ENCODE results near the gene SLC26A9. TPM values are rescaled to one million over a fixed set of nuclear protein-coding genes. Genes with fewer than 3 reads are reported as not detected.

SLC26A9 gene
- total RNA-seq, 2 donors from 2014 or later, result not detected

- DNase-seq (no peak), ATAC-seq (no peak)
- H3K9me3 ChIP-seq (ENCODE audit: control insufficient read depth, low read length, poor library complexity, severe bottlenecking), result no peaks in the 10 kb centered on the region
- peaks cover 4% of the 10 kb centered on the region for H3K4me1 Mint-ChIP-seq
- H3K36me3 Mint-ChIP-seq (ENCODE audit: low read depth), result peaks cover 2% of the 10 kb centered on the region
- H3K27me3 Mint-ChIP-seq, result peaks cover 18% of the 10 kb centered on the region
- H3K27ac Mint-ChIP-seq, result no peak overlapping the region
- no peak overlapping the region for H3K4me3 Mint-ChIP-seq
These were observed 24.5 kb upstream of the SLC26A9 start for GRCh38 chr1:205967554-205968335.

- no peak for ATAC-seq
- peaks cover 24% of the 10 kb centered on the region for H3K27me3 Mint-ChIP-seq
- H3K9me3 ChIP-seq (ENCODE audit: control insufficient read depth, low read length, poor library complexity, severe bottlenecking), result no peaks in the 10 kb centered on the region
- peaks cover 4% of the 10 kb centered on the region for H3K4me1 Mint-ChIP-seq
- no peak for DNase-seq
- peaks cover 2% of the 10 kb centered on the region for H3K36me3 Mint-ChIP-seq (ENCODE audit: low read depth)
- no peak overlapping the region for H3K27ac Mint-ChIP-seq
- H3K4me3 Mint-ChIP-seq, result no peak overlapping the region
These were observed 22.0 kb upstream of the SLC26A9 start for GRCh38 chr1:205965036-205965884.

GRCh38 chr1:205963352-205964155 lies 20.3 kb upstream of the SLC26A9 start:
- no peak overlapping the region for H3K27ac Mint-ChIP-seq
- ATAC-seq, result no peak

GRCh38 chr1:205962821-205963221 lies 19.6 kb upstream of the SLC26A9 start:
- DNase-seq (no peak), ATAC-seq (no peak)
- Mint-ChIP-seq H3K4me1 (peaks cover 6% of the 10 kb centered on the region), H3K27me3 (peaks cover 40% of the 10 kb centered on the region), H3K27ac (no peak overlapping the region), H3K36me3 (ENCODE audit: low read depth) (peaks cover 2% of the 10 kb centered on the region), H3K4me3 (no peak overlapping the region)
- no peaks in the 10 kb centered on the region for H3K9me3 ChIP-seq (ENCODE audit: control insufficient read depth, low read length, poor library complexity, severe bottlenecking)

More at GRCh38 chr1:205963352-205964155, 20.3 kb upstream of the SLC26A9 start:
- H3K4me1 Mint-ChIP-seq, result peaks cover 6% of the 10 kb centered on the region
- no peaks in the 10 kb centered on the region for H3K9me3 ChIP-seq (ENCODE audit: control insufficient read depth, low read length, poor library complexity, severe bottlenecking)
- DNase-seq, result no peak
- H3K4me3 Mint-ChIP-seq, result no peak overlapping the region
- peaks cover 40% of the 10 kb centered on the region for H3K27me3 Mint-ChIP-seq
- H3K36me3 Mint-ChIP-seq (ENCODE audit: low read depth), result peaks cover 2% of the 10 kb centered on the region

GRCh38 chr1:205961991-205962820 lies 18.9 kb upstream of the SLC26A9 start:
- no peak for ATAC-seq
- no peaks in the 10 kb centered on the region for H3K9me3 ChIP-seq (ENCODE audit: control insufficient read depth, low read length, poor library complexity, severe bottlenecking)
- peaks cover 2% of the 10 kb centered on the region for H3K36me3 Mint-ChIP-seq (ENCODE audit: low read depth)
- H3K4me1 Mint-ChIP-seq, result peaks cover 6% of the 10 kb centered on the region
- DNase-seq, result no peak
- no peak overlapping the region for H3K4me3 Mint-ChIP-seq
- peaks cover 43% of the 10 kb centered on the region for H3K27me3 Mint-ChIP-seq
- no peak overlapping the region for H3K27ac Mint-ChIP-seq

- Mint-ChIP-seq H3K4me1 (peaks cover 6% of the 10 kb centered on the region), H3K36me3 (ENCODE audit: low read depth) (peaks cover 2% of the 10 kb centered on the region), H3K27me3 (peaks cover 50% of the 10 kb centered on the region), H3K4me3 (no peak overlapping the region), H3K27ac (no peak overlapping the region)
- peak; percentile 44 for ATAC-seq
- no peaks in the 10 kb centered on the region for H3K9me3 ChIP-seq (ENCODE audit: control insufficient read depth, low read length, poor library complexity, severe bottlenecking)
- DNase-seq, result no peak
These were observed 18.1 kb upstream of the SLC26A9 start for GRCh38 chr1:205961405-205961804.

- no peaks in the 10 kb centered on the region for H3K9me3 ChIP-seq (ENCODE audit: control insufficient read depth, low read length, poor library complexity, severe bottlenecking)
- Mint-ChIP-seq H3K4me1 (peaks cover 6% of the 10 kb centered on the region), H3K36me3 (ENCODE audit: low read depth) (peaks cover 3% of the 10 kb centered on the region), H3K4me3 (no peak overlapping the region), H3K27ac (peak overlapping the region; percentile 74), H3K27me3 (peaks cover 64% of the 10 kb centered on the region)
- DNase-seq, result no peak
- ATAC-seq, result no peak
These were observed 16.5 kb upstream of the SLC26A9 start for GRCh38 chr1:205959789-205960188.

GRCh38 chr1:205955499-205955898 lies 12.2 kb upstream of the SLC26A9 start:
- Mint-ChIP-seq H3K4me1 (peaks cover 7% of the 10 kb centered on the region), H3K36me3 (ENCODE audit: low read depth) (peaks cover 2% of the 10 kb centered on the region), H3K4me3 (no peak overlapping the region), H3K27ac (no peak overlapping the region), H3K27me3 (peaks cover 61% of the 10 kb centered on the region)
- no peaks in the 10 kb centered on the region for H3K9me3 ChIP-seq (ENCODE audit: control insufficient read depth, low read length, poor library complexity, severe bottlenecking)
- no peak for DNase-seq
- no peak for ATAC-seq

- H3K27ac Mint-ChIP-seq, result no peak overlapping the region
- ATAC-seq (no peak), DNase-seq (no peak)
- H3K4me3 Mint-ChIP-seq, result no peak overlapping the region
- H3K36me3 Mint-ChIP-seq (ENCODE audit: low read depth), result peaks cover 2% of the 10 kb centered on the region
- peaks cover 6% of the 10 kb centered on the region for H3K4me1 Mint-ChIP-seq
- H3K9me3 ChIP-seq (ENCODE audit: control insufficient read depth, low read length, poor library complexity, severe bottlenecking), result no peaks in the 10 kb centered on the region
- H3K27me3 Mint-ChIP-seq, result peaks cover 55% of the 10 kb centered on the region
These were observed 11.7 kb upstream of the SLC26A9 start for GRCh38 chr1:205954819-205955404.

GRCh38 chr1:205951746-205952145 lies 8.5 kb upstream of the SLC26A9 start:
- ATAC-seq (no peak), DNase-seq (no peak)
- peaks cover 45% of the 10 kb centered on the region for H3K27me3 Mint-ChIP-seq
- no peak overlapping the region for H3K4me3 Mint-ChIP-seq
- peaks cover 2% of the 10 kb centered on the region for H3K36me3 Mint-ChIP-seq (ENCODE audit: low read depth)
- H3K9me3 ChIP-seq (ENCODE audit: control insufficient read depth, low read length, poor library complexity, severe bottlenecking), result no peaks in the 10 kb centered on the region
- peaks cover 6% of the 10 kb centered on the region for H3K4me1 Mint-ChIP-seq
- no peak overlapping the region for H3K27ac Mint-ChIP-seq

GRCh38 chr1:205950826-205951549 lies 7.7 kb upstream of the SLC26A9 start:
- no peak overlapping the region for H3K27ac Mint-ChIP-seq
- H3K9me3 ChIP-seq (ENCODE audit: control insufficient read depth, low read length, poor library complexity, severe bottlenecking), result no peaks in the 10 kb centered on the region
- no peak for ATAC-seq
- no peak for DNase-seq
- peaks cover 47% of the 10 kb centered on the region for H3K27me3 Mint-ChIP-seq
- peaks cover 6% of the 10 kb centered on the region for H3K4me1 Mint-ChIP-seq
- peaks cover 2% of the 10 kb centered on the region for H3K36me3 Mint-ChIP-seq (ENCODE audit: low read depth)
- H3K4me3 Mint-ChIP-seq, result no peak overlapping the region

Measured in T-helper 17 cell (primary cell).